ENCODE results near the gene ZNF488.
"Not testable (repeated sequence)": the region's sequence is repeated elsewhere in the genome, so short reads cannot be mapped to it uniquely, and the experiment has no call there.

The ZNF488 gene

DNA sequence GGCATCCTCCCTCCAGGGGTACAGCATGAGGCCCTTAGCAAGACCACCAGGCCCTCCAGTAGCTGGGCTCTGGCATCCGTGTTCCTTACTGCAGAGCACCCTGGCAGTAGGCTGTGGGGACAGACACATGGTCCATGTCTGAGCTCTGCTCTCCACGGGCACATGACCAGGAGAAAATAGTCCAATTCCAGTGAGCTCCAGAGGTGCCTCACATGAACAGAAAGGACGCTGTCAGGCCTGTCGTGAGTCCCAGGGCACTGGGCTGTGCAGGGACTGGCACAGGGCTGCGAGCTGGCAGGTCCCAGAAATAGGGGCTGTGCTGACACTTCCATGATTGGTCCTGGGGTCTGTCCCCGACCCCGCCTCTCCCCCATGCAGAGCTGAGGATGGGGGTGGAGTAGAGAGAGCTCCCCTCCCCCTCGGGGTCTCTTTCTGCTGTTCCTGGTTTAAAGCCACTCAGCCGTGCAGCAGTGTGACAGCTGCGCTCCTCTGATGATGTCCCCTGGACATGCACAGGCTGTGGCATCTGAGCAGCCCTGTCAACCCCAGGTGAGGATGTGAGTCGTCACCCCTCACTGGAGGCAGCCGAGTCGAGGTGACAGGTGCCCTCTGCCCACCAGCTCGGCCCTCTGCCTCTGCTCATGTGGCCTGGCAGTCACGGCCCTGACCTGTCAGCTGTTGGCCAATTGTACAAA lies 25.2 kb upstream of the ZNF488 start:
- DNase-seq, result no peak

DNA sequence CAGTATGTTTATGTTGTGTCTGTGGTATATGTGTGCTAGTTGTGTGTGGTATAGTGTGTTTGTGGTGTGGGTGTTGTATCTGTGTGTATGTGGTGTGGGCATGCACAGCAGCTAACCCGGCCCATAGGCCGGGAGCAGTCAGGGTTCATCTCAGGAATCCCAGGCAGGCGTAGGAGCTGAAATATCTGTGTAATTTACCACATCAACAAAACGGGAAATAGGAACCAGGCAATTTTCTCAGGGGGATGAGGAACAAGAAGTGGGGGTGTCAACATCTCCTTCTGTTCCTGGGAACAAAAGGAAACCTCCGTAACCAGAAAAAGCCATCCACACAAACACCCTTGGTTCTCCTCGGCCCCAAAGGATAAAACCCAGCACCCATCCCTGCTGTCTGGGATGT lies 24.5 kb upstream of the ZNF488 start:
- no peak for DNase-seq

DNA sequence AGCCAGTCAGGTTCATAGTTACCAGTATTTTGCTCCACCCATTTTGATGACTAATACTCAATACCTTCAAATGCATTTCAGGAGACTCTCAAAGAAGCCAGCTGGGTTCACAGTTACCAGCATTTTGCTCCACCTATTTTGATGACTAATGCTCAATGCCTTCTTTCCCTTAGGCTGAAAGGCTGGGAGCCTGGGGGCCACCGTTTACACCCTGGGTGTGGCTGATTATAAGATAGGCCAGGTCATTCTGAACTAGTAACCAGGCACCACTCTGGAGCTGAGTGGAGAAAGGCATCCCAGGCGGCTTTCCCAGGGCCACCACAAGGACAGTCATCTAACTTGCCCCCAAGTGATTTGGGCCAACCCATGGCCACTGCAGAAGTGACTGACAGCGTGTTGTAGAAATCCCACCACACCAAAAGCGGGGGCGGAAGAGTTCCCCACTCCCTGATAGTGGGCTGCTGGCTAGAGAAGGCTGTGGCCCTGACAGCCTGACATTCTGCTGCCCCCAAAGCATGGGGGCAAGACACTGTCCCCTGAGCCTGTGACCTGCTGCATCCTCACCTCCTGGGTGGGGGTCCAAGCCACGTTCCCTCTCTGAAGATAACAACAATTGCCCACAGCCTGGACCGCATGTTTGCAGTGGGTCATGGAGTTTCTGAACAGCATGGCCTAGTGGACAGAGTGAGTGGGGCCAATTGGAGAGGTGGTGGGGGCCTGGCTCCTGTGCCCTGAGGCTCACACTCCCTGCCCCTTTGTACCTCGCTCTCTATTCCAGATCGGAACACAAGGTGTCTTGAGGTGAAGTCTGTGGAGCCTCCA lies 23.0 kb upstream of the ZNF488 start:
- DNase-seq, result no peak

DNA sequence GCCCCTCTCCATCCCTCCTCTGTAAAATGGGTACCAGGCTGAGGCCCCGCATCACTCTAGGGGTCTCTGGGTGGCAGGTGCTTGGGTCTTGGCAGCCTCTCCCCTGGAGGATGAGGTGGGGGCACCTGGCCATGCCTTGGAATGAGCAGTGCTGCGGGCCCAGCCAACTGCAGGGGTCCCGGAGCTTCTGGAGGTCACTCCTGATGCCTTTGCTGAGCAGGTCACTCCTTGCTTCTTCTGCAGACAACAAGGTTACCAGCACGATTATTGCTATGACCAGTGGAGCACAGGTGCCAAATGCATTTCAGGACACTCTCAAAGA lies 22.4 kb upstream of the ZNF488 start:
- DNase-seq, result no peak

DNA sequence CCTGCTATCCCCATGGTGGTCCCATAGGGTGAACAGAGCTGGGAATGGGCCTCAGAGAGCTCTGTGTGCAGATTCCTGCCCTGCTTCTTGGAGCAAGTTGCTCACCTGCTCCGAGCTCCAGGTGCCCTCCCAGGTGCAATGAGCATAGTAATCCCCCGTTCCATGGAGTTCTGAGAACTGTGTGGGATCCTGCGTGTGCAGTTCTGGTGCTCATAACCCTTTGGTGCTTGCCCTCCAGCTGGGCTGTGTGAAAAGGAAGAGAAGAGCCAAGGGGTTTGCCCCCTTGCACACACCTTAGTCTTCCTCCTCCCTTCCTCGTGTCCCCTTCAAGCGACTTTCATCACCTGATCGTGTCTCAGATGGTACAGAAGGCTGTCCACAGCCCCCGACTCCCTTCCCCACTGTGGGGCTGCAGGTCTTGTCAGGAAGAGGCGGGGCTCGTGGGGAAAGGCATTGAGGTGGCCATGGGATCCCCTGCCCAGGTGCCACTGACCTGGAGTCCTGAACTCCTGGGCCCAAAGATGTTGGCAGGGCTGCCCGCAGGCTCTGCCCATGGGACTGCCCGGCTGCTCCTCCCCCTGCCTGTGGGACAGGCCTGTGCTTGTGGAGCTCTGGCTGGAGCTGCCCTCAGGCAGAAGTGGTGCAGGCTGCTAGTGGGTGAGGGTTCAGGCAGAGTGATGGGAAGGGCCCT lies 21.9 kb upstream of the ZNF488 start:
- DNase-seq, result no peak

DNA sequence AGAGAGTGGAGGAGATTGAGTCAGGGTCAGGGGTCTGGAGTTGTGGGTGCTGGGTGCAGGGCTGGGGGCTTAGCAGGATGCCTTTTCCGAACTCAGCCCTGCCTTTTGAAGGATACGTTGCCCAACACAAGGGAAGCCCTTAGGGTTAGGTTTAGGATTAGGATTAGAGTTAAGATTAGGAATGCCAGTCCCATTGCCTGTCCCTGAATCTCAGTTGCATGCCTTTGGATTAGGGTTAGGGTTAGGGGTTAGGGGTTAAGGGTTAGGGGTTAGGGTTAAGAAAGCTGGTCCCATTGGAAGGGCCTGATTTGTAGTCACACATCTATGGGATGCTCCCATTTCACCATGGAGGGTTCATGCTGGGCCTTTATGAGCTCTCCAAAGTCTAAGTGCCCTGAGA lies 20.8 kb upstream of the ZNF488 start:
- DNase-seq, result no peak

DNA sequence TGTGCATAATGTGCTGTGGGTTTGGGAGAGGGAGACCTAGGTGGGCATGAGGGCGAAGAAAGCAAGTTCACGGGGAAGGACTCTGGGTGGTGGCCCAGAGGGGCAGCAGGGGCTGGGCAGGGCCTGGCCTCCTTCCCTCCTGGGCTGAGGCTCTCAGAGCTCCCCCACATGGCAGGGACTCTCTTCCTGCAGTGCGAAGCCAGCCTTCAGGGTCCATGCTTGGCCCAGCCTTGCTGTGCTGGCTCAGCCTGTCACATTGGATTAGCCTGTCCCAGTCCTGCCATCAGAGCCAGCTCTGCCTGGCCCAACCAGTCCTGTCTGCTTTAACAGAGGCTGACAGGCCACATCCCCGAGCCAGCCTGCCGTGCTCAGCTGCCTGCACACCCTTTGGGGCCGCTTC lies 20.4 kb upstream of the ZNF488 start:
- DNase-seq, result no peak

DNA sequence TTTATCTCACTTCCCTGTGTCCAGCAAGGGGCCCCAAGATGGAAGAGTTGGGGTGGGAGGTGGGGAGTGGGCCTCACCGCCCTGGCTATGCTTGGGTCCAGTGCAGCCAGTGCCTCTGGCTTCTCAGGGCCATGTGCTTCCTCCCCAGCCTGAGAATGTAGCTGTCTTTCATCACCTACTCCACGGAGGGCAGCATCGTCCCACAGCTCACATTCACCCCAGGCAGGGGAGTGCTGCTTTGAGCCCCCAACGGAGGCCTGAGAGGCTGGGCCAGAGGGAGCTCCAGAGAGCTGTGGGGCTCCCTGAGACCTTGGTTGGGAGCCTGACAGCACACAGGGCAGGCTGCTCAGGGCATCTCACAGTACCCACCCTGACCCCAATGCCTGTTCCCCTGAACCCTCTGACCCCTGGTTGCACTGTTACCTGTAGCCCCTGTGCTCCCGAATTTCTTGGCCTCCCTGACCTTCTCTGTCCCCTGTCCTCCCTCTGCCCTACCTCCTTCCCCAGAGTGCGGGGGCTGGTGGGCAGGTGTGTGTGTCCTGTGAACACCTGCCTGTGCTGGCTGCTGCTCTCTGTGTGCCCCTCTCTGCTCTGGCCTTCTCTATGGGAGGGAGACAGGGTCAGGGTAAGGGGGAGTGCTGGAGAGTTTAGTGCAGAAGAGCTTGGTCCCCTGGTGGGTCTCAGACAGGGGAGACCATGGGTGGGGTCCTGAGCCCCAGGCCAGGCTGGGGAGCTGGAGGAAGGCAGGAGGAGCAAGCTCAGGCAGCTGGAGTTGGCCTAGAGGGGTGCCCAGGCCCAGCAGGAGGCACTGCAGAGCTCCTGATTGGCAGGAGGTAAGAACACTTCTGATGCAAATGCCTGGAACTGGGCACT lies 19.6 kb upstream of the ZNF488 start:
- no peak for DNase-seq

DNA sequence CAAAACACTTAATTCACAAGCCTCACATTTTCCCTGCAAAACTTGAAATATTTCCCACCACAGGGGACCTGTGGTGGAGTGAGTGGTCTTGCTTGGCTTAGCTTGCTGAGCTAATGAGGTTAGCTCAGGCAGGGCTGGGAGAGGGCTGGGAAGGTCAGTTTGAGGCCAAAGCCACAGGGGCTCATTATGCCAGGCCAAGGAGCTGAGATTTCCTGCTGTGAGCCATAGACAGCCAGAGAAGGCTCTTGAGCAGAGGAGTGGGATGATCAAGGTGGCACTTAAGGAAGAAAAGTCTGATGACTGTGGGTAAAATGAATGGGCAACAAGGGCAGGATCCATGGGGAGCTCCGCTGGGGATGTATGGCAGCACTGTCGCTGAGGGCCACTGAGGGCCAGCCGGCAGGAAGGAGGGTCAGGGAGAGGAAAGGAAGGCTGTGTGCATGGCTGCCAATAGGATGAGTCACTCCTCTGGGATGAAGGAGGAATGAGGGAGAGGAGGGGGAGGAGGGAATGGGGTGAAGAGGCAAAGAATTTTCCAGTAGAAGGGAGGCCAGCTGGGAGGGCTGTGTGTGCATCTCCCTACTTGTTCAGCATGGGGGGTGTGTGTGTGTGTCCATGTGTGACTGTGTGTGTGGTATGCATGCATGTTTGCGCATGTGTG lies 18.7 kb upstream of the ZNF488 start:
- no peak for DNase-seq

DNA sequence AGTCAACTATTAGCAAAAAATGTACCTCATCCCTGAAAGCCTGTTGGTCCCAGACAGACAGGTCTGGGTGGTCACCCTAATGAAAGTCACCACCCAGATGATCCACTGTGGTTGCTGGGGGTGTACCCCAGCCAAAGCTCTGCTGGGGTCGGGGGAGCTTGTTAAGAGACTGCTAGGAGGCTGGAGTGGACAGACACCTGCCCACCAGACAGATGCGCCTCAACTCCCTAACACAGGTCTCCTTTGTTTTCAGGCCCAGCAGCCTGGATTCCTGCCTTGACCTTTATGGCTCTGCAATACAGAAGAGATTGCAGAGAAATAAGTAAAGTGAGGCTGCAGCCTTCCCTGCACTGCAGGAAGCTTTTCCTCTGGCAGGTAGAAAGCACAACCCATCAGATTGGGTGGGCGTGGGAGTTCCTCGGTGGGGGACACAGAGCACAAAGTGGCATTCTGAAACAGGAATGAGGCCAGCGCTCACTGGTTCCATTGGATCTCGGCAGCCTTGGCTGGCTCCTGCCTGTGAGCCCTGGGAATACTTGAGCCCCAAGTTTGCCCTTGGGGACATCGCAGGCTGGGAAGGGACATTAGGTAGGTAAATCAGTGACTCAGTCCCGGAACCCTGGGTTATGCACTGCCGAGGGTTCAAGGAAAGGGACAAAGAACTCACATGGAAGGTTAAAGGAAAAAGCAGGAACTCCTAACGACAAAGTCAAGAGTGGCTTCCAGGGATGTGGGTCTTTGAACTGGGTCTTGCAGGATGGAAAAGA lies 18.0 kb upstream of the ZNF488 start:
- no peak for DNase-seq

DNA sequence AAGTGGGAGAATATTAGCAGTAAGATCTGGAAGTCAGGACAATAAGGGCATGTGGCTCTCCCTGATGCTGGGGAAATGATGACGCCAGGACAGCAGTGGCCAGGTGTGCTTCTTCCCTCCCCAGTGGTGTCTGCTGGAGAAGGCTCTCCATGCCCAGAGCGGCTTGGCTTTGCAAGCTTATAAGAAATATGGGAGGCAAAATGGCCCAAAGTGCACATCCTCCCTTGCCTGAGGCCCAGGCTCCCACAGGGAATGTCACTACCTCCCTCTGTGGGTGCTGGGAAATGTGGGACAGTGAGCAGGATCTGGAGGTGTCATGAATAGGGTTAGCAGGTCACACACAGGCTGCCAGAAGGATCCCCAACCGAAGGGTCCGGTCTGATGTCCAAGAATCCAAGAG lies 17.1 kb upstream of the ZNF488 start:
- DNase-seq, result no peak

DNA sequence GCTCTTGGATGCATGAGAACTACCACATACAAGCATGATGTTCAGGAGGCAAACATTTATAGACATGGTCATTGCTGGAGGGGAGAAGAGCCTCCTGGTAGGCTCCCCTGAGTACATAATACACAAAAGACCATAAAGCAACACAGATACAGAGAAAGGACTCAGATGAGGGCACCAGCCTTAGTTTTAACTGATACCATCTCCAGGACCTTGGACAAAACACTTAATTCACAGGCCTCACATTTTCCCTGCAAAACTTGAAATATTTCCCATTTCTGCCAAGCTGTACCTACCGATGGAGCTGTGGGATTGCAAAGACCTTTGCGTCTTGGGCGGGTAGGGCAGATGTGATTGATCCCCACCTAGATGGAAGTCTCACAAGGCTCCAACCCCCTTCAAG lies 16.7 kb upstream of the ZNF488 start:
- DNase-seq, result no peak

DNA sequence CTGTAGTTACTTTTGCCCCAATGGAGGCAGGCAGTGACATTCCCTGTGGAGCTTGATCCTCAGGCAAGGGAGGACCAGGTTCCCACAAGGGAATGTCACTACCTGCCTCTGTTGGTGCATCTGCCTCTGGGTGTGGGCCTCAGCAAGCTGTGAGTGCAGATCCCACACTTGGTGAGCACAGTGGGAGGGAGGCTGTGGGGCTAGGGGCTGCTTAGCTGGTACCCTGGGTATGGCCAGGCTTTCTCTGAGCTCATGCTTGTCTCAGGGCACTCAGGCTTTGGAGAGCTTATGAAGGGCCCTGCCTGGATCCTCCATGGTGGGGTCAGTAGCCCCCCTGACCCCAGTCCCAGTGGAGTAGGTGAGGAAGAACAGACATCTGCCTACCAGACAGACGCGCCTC lies 16.2 kb upstream of the ZNF488 start:
- no peak for DNase-seq

DNA sequence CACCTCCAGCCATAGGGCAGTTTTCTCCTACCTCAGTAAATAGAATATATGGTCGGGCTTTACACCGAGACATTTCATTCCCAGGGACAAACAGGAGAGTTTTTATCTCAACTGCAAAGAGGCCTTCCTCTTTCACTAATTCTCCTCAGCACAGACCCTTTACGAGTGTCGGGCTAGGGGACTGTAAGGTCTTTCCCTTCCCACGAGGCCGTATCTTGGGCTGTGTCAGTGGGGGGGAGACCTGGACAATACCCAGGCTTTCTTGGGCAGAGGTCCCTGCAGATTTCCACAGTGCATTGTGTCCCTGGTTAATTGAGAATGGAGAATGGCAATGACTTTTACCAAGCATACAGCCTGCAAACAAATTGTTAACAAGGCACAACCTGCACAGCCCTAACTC lies 13.2 kb upstream of the ZNF488 start:
- DNase-seq, result no peak

DNA sequence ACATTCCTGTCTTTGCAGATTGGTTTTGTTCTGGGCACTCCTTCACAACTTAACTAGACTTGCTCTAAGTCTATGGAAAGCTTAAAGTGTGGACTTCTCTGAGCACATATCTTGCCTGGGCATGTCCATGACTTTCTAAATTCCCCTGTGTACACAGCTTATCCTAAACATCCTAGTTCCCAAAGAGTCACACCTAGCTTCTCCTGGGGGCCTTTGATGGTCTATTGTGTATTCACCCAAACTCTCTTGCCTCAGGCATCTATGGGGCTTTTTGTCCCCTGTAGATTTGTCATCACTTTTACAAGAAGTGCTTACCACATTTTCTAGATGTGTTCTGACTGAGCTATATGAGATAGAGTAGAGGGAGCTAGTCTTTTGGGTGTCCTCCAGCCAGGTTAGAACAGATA lies 12.2 kb upstream of the ZNF488 start:
- DNase-seq, result no peak

DNA sequence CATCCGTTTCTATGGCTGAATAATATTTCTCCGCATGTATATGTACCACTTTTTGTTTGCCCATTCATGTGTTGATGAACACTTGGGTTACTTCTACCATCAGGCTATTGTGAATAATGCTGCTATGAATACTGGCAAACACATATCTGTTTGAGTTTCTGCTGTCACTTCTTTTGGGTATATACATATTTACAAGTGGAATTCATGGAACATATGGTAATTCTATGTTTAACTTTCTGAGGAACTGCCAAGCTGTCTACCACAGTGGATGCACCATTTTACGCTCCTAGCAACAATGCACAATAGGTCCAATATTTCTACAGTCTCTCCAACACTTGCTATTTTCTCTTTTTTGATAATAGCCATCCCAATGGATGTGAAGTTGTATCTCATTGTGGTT lies 5.5 kb upstream of the ZNF488 start:
- no peak for DNase-seq

DNA sequence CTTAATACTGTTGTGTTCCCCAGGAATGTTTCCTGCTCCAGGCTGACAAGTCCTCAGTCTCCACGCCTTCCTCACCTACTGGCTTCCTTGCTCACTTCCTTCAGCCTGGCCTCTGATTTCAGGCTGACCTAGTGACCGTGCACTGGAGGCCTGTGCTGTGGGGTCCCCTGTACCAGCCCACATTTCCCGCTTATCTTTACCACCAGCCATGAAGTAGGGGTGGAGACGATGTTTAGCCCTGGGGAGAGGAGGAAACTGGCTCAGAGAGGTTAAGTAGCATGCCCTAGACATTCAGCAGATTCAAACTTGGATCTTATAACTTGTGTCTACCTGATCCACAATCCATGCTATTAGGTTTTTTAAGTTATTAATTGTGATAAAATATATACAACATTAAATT lies 4.8 kb upstream of the ZNF488 start:
- DNase-seq, result no peak

DNA sequence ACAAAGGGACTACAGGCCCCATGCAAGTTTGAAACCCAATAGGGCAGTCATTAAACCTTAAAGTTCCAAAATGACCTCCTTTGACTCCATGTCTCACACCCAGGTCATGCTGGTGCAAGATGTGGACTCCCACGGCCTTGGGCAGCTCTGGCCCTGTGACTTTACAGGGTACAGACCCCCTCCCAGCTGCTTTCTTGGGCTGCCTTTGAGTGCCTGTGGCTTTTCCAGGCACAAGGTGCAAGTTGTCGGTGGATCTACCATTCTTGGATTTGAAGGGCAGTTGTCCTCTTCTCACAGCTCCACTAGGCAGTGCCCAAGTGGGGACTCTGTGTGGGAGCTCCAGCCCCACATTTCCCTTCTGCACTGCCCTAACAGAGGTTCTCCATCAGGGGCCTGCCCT lies 2.0 kb upstream of the ZNF488 start:
- not testable (repeated sequence) for DNase-seq

DNA sequence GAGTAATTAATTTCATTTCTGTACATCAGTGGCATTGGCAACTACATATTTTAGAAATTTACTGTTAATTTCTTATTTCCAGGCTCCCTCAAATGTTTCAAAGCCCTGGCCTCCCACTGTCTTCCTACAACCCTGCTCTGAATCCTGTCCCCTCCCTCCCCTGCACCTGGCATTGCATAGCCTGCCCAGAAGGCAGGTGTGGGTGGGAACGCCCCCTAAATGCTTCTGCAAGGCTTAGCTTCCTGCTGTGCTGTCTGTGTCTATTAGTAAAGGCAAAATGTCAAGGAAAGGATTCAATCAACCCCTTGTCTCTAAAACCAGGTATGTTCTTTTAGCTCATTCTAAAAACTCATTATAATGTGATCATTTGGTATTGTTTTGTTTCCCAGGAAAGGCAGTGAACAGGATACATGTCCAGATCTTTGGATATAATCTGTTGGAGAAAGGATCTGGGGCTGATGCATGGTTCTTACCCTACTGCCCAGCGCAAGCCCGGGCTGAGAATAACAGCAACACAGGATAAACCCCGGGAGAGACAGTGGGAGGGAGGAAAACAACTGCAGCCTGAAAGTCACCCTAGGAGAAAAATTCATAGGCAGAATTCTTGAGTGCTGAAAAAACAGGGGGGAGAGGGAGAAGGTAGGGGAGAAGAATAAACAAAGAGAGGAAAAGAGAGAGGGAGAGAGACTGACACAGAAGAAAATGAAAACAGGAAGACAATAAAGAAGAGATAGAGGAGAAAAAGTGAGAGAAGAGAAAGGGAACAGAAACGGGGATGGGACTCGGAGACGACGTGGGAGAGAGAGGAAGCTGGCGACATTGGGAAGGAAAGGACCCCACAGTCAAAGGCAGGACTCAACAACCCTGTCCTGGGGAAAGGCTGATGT lies 589 bp downstream of the ZNF488 start:
- no peak for DNase-seq

DNA sequence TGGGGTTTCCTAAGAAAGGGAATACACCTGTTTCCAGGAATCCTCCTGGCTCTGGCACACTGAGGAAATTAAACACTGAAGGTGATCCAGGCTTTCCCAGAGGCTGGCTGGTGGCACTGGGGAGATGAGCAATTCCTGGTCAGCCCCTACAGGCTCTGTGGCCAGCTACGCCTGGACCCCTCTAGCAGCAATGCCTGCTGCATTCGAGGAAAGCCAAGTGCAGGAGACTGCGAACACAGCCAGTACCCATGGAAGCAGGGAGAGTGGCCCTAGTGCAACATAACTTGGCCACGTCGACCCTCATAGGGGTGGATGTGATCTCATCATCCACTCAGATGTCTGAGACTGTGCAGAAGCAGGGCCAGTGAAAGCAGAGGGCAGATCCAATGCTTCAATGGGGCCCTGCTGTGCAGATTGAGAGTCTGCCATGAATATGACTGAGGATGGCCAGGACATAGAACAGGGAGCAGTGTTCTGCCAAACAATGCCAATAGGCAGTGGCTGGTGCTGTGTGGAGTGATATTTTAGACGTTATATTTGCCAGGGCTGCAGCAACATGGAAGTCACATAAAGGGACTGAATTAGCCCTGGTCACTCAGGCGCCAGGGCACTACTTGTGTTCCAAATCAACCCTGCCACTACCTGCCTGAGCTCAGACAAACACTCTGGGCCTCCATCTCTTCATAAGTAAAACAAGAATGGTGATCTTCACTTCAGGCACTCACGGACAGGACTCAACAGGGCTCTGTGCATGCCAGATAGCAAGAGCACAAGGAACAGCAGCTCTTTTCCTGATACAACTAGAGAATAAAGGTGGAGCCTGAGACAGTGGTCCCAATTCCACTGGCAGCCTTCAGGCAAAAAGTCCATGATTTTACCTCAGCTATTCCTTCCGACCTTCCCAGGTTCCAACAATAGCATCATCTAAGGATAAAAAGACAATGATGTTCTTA lies 2.4 kb downstream of the ZNF488 start:
- no peak for DNase-seq

Data from NCI-H1930 (cell line).